ENCODE data around the gene CTXN1.
A peak's percentile ranks its signal among the peaks of the same experiment; 100 is the strongest.

Gene CTXN1

GRCh38 chr19:7925171-7925851 lies 624 bp downstream of the CTXN1 start (continued):
- TF ChIP-seq ZNF18 (tag by site-specific recombination; IDR thresholded peaks at IDR 0.05) (no peak), ZFP3 (tag by site-specific recombination; IDR thresholded peaks at IDR 0.05; ENCODE audit: low read depth) (no peak), ZSCAN4 (tag by site-specific recombination; IDR thresholded peaks at IDR 0.05) (no peak), ZNF133 (tag by site-specific recombination; IDR thresholded peaks at IDR 0.05) (no peak), ZNF785 (tag by site-specific recombination; IDR thresholded peaks at IDR 0.05) (no peak), PBX3 (CRISPR knock-in tag; IDR thresholded peaks at IDR 0.05) (peak; percentile 95), ZNF214 (tag by site-specific recombination; IDR thresholded peaks at IDR 0.05; ENCODE audit: borderline replicate concordance) (no peak), ZNF510 (tag by site-specific recombination; IDR thresholded peaks at IDR 0.05; ENCODE audit: insufficient replicate concordance) (no peak), PRDM4 (tag by site-specific recombination; IDR thresholded peaks at IDR 0.05) (no peak), ZNF529 (tag by site-specific recombination; IDR thresholded peaks at IDR 0.05; ENCODE audit: insufficient replicate concordance) (no peak), PRDM2 (tag by site-specific recombination; IDR thresholded peaks at IDR 0.05; ENCODE audit: borderline replicate concordance) (no peak), ZNF549 (tag by site-specific recombination; IDR thresholded peaks at IDR 0.05) (no peak), ZSCAN5A (tag by site-specific recombination; IDR thresholded peaks at IDR 0.05) (no peak), HOXC10 (CRISPR knock-in tag; IDR thresholded peaks at IDR 0.05) (no peak), WT1 (tag by site-specific recombination; IDR thresholded peaks at IDR 0.05) (no peak), ZNF138 (tag by site-specific recombination; IDR thresholded peaks at IDR 0.05; ENCODE audit: borderline replicate concordance) (no peak), ZNF341 (tag by site-specific recombination; IDR thresholded peaks at IDR 0.05; ENCODE audit: low read depth) (no peak; the same call in 1 of the 2 replicates), ZNF610 (tag by site-specific recombination; IDR thresholded peaks at IDR 0.05; ENCODE audit: borderline replicate concordance) (no peak), YY1 (tag by site-specific recombination; IDR thresholded peaks at IDR 0.05) (0 out of 2 replicates have a peak, but pooled peaks have one; percentile 11), ZNF658 (tag by site-specific recombination; IDR thresholded peaks at IDR 0.05) (no peak), ZBTB7A (tag by site-specific recombination; IDR thresholded peaks at IDR 0.05; ENCODE audit: low read depth) (0 out of 2 replicates have a peak, but pooled peaks have one; percentile 31), ZNF670 (tag by site-specific recombination; IDR thresholded peaks at IDR 0.05; ENCODE audit: low read depth) (no peak), ZNF692 (tag by site-specific recombination; IDR thresholded peaks at IDR 0.05) (peak; percentile 62; the same call in 1 of the 2 replicates)
